SH-SY5Y (cell line): ENCODE measurements around the gene SLC39A11.

Source experiments
- GATA2 ChIP-seq: IDR thresholded peaks from 2 replicates; pipeline ENCODE4 v1.6.1; 2011; ENCODE audit warnings: mild to moderate bottlenecking, low read depth, low read length
- GATA3 ChIP-seq: IDR thresholded peaks from 2 replicates; pipeline ENCODE4 v1.6.1; 2011; ENCODE audit warnings: low read depth, mild to moderate bottlenecking, low read length, moderate library complexity

DNA sequence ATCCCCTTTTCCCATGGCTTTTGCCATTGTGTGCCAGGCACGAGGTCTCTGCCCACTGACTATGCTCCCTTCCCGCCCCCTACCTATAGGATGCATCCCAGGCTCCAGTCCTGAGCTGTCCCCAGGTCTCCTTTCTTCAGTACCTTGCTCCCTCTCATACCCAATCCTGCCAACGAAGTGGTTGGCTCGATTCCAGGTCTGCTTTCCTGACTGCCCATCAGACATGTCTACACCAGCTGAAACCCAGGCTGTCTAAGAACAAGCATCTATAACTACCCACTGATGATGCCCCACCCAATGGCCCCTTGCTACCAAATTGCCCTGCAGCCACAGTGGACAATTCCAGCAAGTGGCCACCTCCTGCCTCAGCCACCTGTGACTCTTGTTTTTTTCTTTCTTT, 492.6 kb downstream of the SLC39A11 start:
- TF ChIP-seq GATA3 (no peak), GATA2 (no peak)
